NCI-H446 treated with DMSO at 0.1 percent for 48 hours (cell line): ENCODE measurements around the gene GPSM3.
"Not testable (repeated sequence)": the region's sequence is repeated elsewhere in the genome, so short reads cannot be mapped to it uniquely, and the experiment has no call there.

Source experiments
- DNase-seq: peaks from one replicate; lab custom pipeline; 2025; lab: John Stamatoyannopoulos, UW

The GPSM3 gene

DNA sequence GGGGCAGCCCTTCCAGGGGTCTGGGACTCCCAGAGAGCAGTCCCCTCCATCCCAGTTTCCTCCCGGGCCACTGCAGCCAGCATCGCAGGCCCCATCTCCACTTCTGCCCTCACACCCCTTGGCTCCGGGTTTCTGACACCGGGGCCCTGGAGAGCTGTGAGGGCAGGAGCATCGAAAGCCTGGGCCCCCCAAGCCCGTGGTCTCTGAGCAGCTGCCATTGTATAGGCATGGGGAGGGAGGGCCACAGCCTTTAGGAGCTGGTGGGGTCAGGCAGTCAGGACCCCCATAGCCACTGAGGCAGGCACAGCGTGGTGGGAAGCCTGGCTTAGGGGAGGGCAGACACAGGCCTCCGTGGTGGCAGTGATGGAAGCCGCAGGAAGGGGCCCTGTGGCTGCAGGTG is 9.7 kb upstream of the GPSM3 start:
- no peak for DNase-seq

DNA sequence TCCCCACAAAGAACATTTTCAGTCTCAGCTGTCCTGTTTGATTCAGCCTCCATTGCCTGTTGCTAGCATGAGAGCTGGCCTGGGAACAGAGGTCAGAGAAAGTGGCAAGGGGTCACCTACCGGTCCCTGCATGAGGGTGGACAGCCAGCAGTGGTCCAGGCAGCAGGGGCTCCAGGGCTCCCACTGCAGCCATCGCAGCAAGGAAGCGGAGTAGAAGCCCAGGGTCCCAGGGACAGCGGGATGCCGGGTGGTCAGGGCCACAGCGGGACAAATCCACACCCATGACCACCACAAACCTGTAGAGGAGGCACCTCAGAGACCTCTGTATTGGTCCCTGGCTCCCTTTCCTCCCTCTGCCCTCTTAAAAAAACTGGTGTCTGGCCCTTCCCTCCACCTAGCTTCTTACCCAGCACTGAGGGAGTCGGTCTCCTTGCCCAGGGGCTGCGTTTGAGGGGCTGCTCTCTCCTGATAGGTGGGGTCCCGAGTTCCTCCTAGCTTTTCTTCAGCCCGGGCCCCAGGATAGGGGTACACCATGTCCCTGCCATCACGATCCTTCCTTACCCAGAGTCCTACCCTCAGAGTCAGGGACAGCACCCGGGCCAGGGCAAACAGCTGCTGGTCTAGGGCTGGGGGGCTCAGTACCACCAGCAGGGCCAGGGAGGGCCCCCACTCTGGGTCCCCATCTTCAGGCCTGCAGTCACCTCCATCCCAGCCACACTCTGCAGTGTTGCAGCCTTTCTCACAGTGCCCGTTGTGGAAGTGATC is 8.4 kb upstream of the GPSM3 start:
- no peak for DNase-seq

DNA sequence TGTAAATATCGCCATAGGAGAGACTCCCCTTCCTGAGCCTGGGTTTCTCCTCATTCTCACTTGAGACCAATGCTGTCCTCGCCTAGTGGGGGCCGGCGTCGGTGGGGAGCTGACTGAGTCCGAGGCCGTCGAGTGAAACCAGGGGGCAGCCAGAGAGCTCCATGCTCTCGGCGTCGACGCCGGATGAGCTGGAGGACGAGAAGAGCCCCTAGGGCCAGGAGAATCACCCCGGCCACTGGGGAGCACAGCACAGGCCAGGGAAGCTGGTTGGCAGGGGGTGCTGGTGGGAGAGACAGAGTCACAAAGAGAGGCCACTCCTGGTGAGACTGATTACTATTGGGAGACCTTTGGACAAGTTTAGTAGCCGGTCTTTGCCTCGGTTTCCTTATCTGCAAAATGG is 6.4 kb upstream of the GPSM3 start:
- DNase-seq, result no peak

DNA sequence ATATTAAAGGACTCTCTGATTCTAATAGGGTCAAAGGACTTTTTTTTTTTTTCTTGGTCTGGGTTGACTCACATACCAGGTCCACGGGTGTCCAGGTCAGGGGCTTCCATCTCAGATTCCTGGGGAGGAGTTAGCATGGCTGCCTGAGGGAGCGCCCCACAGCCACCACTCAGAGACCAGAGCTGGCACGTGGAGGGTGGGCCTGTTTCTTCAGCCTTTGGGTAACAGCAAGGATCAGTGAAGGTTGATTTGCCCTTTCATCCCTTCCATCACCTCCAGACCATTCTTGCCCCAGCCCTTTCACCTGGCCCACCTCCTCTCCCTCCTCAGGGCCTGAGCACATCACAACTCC is 5.9 kb upstream of the GPSM3 start:
- DNase-seq, result no peak

DNA sequence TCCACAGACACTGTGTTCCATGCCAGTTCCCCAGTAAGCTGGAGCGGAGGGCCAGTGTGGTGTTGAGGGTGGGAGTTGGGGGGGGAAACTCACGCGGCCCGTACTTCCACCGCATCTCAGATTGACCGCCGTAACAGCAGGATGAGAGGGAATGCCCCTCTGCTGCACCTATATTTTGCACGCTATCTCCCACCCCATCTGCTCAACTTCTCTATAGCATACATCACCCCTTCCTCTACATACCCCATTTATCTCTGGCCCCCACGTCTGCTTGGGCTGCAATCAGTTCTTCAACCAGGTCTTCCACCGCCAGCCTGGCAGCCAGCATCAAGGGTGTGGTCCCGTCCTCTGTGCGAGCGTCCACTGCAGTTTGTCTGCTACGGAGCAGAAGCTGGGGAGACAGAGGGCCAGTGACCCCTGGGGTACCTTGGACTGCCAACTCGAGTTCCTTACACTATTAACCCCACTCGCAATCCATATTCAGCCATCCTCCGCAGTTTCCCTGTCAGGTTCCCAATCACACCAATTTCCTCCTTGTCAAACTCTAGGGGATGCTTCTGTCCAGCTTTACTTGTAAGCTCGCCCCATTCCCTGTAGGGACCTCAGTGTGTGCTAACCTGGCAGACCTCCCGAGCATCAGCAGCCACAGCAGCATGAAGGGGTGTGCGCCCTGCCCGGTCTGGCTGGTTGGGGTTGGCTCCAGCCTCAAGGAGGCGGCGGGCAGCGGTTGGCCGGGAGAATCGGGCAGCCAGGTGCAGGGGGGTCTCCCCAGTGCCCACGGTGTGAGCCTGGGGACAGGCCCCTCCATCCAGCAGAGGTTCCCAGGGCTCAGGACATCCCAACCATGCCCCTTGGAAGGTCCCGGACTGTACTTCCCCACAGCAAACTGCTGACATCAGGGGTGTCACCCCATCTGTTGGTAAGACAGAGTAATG is 4.5 kb upstream of the GPSM3 start:
- no peak for DNase-seq

DNA sequence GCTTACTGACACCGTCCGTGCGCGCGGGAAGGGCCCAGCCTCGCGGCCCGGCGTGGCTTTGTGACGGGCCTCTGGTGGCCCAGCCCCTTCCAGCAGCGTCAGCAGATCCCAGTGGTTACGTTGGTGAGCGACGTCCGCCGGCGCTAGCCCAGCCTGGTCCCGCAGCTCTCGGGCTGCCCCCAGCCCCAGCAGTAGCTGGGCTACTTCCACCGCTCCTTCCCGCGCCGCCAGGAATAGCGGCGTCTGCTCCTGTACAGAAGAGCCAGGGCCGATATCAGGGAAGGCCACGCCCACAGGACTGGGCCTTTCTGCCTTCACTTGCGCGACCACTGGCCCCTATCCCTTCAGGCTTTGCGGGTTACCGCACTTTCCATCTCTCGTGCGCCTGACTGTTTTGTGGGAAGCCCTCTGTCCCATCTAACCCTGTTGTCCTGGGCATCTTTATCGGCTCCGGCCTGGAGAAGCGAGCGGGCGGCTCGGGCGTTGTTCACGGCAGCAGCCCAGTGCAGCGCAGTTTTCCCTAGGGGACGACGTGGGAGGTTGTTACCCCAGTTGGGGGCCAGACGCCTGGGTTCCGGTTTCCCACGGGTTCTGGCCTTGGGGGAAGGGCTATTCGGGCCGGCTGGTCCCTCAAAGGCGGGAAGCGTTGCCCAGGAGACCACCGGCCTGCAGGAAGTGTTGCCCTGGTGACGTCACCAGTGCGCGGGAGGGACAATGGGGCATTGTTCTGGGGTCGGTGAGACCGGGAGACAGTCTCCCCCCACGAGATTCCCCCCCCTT is 3.6 kb upstream of the GPSM3 start:
- peak; percentile 48 for DNase-seq

DNA sequence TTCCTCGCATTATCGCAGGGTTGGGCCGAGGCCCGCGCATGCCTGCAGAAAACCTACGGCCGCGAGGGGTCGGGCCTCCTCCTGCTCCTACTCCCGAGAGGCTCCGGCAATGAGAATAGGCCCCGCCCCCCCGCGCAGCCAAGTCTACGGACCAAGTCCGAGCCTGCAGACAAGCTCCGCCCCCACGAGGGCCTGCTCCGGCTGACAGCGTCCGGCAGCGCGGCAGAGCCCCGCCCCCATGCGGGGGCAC is 3.1 kb upstream of the GPSM3 start:
- DNase-seq, result peak; percentile 99

DNA sequence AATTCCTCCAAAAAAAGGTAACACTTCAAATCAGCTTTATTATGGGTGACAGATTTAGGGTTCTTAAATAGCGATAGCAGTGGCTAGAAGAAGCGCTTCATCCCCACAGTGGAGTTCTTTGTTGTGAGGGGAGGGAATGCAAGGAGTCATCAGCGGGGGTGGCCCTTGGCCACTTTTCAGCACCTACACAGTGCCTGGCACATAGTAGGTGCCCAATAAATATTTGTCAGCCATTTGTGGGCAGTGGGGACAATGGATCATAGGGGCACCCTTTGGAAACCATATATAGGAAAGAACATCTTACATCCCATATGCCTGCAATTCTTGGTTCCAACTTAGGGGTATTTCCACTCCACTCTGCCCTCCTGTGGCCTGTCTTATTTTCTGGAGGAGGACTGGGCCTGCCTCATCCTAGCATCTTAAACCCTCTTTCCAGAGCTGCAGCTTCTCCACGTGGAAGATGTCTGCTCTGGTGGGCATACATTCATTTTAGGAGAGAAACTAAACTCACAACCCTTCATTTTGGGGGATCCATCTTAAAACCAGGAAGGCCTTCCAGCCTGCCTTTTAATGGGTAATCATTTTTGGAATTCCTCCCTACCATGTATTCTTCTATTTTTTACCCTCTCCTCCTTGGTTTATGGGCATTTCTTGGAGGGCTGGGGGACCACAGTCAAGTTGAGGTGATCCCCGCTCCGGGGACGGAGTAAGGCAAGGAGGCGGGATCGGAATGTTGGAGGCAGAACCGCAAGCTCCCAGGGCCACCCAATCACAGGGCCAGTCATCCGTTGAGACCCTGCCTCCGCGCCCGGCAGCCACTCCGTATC is 2.6 kb upstream of the GPSM3 start:
- DNase-seq, result peak; percentile 23

DNA sequence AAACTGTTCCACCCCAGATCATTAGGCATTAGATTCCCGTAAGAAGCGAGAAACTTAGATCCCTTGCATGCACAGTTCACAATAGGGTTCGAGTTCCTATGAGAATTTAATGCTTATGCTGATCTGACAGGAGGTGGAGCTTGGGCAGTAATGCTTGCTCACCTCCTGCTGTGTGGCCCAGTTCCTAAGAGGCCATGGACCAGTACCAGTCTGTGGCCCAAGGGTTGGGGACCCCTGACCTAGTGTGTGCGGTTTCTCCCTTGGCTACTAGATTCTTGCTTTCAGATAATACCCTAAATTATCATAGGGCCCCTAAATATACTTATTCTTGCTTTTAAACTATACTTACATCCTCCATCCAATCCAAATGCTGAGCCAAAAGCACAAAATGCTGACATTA is 1.9 kb upstream of the GPSM3 start:
- no peak for DNase-seq

DNA sequence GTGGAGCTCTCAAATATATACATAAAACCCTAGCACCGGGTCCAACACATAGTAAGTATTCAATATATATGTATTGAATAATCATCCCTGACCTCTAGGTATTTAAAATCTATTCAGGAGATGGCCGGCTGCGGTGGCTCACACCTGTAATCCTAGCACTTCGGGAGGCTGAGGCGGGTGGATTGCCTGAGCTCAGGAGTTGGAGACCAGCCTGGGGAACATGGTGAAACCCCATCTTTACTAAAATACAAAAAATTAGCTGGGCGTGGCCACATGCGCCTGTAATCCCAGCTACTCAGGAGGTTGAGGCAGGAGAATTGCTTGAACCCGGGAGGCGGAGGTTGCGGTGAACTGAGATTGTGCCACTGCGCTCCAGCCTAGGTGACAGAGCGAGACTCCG is 653 bp upstream of the GPSM3 start:
- not testable (repeated sequence) for DNase-seq

DNA sequence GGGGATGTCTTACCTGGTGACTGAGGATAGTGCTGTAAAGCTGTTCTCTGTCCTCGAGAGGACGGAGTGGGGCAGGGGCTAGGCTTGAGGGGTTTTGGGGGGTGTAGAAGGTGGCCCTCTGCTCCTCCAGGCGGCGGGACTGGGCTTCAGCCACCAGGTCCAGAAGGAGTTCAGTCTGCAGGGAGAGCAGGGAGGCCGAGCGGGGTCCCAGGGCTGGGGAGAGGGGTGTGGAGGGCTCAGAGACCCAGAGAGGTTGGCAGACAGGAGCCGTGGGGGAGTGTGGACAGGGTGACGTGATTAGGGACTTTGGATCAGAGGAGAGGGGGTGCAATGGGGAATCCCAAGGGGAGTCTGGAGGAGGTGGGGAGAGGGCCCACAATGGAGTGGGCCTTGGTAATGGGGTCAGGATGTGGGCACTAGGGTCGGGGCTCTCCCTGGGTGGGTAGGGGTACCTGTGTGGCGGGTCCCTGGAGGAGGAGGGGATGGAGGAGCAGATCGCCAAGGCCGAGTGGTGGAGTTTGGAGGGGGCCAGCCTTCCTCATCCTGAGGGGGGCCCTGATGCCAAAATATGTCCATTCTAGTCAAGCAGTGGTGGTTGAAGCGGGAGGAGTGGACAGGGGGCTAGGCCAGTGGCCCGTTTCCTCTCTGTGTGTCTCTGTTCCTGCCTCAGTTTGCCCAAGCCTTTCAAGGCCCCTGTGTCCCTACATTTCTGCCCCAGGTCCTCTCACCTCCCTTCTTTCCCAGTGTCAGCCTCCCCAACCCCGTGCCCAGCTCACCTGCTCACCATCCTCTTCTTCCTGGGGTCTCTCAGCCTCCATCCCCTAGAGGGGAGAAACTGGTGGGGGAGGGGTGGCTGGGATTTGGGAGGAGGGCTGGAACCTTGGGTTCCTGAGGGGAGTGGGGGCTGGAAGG is 491 bp downstream of the GPSM3 start:
- no peak for DNase-seq

DNA sequence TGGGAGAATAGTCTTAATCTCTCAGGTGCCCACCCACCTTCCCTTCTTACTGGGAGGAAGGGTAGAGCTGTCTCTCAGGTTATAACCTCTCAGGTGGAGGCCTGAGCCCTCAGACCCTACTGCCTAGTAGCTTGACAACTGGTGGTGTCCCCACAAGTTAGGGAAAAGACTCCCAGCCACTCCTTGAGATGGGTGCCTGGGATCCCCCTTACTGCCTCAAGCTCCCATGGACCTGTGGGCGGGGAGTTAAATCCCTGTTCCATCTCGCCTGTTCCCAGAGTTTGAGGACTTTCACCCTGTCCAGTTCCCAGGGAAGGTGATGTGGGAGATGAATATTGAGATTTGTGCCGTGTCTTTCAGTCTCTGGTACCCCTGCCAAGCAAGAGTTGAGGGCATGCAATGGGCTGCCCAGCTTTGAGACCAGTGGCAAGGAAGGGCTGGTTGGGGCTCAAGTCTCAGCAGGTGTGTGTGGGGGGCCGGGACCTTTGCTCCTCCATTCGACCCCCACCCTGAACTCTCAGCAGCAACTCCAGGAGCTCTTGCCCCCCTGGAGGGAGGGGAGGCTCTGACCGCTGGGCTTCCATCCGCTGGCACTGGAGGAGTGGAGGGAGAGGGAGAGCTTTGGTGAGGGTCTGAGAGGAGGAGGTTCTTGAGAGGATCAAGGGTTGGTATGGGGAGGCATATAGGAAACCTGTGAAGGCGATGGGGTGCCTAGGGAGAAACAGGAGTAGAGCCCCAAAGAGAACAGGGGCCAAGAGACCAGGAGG is 1.3 kb downstream of the GPSM3 start:
- no peak for DNase-seq

DNA sequence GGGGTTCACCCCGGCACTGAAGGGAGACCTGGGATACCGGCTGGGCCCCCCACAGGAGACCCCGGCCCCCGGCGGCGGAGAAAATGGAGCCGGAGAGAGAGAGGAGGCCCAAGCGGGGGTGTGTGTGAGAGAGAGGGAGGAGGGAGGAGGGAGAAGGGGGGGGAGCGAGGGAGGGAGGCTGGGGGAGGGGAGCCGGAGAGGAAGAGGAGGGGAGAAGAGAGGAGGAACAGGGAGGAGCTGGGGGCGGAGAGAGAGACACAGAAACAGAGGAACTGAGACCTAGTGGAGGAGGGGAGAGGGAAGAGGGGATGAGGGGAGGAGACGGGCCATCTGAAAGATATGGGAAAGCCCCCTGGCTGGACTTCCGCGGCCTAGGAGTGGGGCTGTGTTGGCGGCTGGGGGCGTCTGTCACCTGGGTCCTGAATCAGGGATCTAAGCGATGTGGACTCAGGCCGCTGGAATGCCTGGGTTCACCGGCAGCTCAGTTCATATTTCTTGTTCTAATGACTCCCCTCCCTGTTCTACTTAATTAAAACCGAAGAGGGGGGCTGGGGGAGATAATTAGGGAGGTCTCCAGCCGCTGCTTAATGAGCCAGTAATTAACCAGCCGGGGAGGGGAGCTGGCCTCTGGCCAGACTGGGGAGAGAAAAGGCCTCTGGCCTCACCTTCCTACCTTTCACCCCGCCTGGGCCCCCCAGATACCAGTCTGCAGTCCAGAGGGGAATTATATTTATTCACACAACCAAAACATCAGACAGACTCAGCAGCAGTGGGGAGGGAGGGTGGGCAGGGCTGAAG is 2.2 kb downstream of the GPSM3 start, which contains the start of gene PBX2:
Gene PBX2, minus strand, starts transcription at position 149 of the 798 bp plus-strand sequence. CDS start 287 bp downstream, outside the sequence.
- DNase-seq, result peak; percentile 70

DNA sequence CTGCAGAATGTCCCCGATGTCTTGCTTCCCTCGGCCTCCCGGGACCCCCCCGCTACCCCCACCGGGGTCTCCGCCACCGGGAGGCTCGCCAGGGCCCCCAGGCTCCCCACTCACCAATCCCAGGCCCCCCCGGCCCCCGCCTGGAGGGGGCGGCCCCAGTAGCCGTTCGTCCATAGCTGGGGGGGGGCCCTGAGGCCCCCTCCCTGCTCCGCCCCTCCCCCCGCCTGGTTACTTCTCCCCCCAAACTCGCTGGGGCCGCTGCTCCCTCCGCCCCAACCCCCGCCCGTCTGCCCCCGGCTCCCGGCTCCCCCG is 2.7 kb downstream of the GPSM3 start:
- DNase-seq, result no peak

DNA sequence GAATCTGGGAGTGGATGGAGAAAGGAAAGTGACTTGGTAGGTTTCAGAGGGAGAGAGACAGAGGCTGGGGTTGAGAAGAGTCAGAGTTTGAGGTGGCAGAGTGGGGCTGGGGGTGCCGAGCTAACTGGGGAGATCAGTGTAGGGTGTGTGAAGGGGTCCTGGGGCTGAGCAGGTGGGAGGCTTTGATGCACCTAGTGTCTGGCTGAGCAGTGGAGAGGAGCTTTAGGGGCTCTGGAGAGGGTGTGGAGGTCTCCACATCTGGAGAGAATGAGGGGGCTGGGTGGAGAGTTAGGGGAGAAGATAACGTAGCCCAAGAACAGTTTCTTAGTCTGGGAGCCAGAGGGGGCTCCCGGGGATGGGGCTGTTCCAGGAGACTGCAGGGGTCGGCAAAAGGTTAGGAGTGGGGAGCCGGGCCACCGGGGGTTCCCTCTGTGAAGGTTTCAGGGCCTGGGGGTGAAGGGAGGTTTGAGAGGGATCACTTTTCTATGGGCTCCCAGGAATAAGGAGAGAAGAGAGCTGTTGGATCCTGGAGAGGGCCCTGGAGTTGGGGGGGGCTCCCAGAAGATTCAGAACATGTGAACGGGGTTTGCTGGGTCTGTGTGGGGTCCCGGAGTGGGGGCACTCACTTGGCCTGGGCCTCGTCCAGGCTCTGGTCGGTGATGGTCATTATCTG is 3.2 kb downstream of the GPSM3 start:
- no peak for DNase-seq

DNA sequence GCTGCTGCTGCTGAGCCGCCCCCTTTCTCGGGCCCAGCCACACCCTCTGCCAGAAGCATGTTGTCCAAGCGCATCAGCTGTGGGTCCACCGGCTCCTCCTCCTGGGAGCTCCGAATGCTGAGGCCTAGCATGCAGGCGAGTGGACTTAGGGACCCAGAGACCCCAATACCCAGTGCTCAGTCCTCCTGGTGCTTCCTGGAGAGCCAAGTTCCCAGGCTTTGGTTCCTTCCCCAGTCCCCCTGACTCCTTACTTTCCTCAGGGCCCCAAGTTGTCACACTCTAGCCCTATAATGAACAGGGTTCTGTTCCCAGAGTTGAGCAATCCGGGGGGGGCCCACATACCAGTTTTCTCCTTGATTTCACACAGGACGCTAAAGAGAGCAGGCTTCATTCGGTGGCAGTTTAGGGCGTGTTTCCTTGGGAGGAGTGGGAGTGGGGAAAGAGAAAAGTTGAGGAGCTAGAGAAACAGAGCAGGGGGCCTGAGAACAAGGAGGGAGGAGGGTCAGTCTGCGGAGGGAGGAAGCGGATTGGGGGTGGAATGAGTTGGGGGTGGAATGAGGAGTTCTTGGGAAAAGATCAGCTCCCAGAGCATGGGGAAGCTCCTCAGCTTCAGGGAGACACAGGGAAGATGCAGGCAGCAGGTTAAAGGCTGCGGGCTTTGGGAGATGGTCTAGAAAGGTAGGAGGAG is 3.9 kb downstream of the GPSM3 start:
- no peak for DNase-seq

DNA sequence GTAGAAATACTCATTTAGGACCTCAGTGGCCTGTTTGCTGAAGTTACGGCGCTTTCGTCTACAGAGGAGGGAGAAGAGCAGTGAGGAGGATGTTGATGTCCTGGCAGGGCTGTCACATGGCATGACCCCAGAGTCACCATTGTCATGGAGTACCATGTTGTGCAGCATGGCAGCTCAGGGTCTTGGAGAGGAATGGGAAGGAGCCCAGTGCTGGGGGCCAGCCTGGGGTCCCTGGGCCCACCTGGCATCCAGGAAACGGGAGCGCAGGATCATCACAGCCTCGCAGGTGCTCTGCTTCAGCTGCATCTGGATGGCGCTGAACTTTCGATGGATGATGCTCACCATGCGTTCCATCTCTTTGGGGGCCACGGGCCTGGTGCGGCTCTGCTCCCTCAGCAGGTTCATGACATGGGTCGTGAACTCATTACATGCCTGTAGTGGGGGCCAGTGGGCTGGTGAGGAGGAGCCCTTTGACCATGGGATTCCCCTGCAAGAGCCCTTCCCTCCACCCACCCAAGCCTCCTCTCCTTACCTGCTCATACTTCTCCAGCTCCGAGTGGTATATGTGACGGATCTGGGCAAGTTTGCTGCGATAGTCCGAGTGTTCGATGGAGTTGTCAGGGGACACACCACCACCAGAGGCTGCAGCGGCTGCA is 4.6 kb downstream of the GPSM3 start:
- not testable (repeated sequence) for DNase-seq
